ENCODE results near the gene DENR. TPM values are rescaled to one million over a fixed set of nuclear protein-coding genes. Genes with fewer than 3 reads are reported as not detected.
"Not testable (repeated sequence)": the region's sequence is repeated elsewhere in the genome, so short reads cannot be mapped to it uniquely, and the experiment has no call there.

Gene DENR, protein sequence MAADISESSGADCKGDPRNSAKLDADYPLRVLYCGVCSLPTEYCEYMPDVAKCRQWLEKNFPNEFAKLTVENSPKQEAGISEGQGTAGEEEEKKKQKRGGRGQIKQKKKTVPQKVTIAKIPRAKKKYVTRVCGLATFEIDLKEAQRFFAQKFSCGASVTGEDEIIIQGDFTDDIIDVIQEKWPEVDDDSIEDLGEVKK
- polyA plus RNA-seq (ENCODE audit: insufficient read depth in 1 of 5, insufficient read length in 5 of 5, low replicate concordance in 1 of 5), result 10 to 100 TPM; 76.3 to 92.5 (median 89.4) TPM
- long read RNA-seq, donor 1, transcript DENR-203 (2 exons, 699 nt), result major isoform, 5 of 81 reads
- long read RNA-seq, donor 1, partial matches to known transcripts, result 56 of 81 reads
- long read RNA-seq, donor 1, other reads (novel, unspliced or antisense), result 20 of 81 reads
- long read RNA-seq, donor 2, partial matches to known transcripts, result 19 of 28 reads
- long read RNA-seq, donor 2, other reads (novel, unspliced or antisense), result 7 of 28 reads
- long read RNA-seq, donor 3, partial matches to known transcripts, result 15 of 26 reads
- long read RNA-seq, donor 3, other reads (novel, unspliced or antisense), result 10 of 26 reads
- long read RNA-seq, donor 4, partial matches to known transcripts, result 10 of 23 reads
- long read RNA-seq, donor 4, other reads (novel, unspliced or antisense), result 11 of 23 reads
- long read RNA-seq, donor 5, partial matches to known transcripts, result 46 of 64 reads
- long read RNA-seq, donor 5, other reads (novel, unspliced or antisense), result 17 of 64 reads
- long read RNA-seq, donor 6, partial matches to known transcripts, result 21 of 43 reads
- long read RNA-seq, donor 6, other reads (novel, unspliced or antisense), result 19 of 43 reads
- long read RNA-seq, donor 7, partial matches to known transcripts, result 72 of 75 reads
- long read RNA-seq, donor 7, other reads (novel, unspliced or antisense), result 0 of 75 reads
- long read RNA-seq, donor 8, partial matches to known transcripts, result 11 of 23 reads
- long read RNA-seq, donor 8, other reads (novel, unspliced or antisense), result 11 of 23 reads

DNA sequence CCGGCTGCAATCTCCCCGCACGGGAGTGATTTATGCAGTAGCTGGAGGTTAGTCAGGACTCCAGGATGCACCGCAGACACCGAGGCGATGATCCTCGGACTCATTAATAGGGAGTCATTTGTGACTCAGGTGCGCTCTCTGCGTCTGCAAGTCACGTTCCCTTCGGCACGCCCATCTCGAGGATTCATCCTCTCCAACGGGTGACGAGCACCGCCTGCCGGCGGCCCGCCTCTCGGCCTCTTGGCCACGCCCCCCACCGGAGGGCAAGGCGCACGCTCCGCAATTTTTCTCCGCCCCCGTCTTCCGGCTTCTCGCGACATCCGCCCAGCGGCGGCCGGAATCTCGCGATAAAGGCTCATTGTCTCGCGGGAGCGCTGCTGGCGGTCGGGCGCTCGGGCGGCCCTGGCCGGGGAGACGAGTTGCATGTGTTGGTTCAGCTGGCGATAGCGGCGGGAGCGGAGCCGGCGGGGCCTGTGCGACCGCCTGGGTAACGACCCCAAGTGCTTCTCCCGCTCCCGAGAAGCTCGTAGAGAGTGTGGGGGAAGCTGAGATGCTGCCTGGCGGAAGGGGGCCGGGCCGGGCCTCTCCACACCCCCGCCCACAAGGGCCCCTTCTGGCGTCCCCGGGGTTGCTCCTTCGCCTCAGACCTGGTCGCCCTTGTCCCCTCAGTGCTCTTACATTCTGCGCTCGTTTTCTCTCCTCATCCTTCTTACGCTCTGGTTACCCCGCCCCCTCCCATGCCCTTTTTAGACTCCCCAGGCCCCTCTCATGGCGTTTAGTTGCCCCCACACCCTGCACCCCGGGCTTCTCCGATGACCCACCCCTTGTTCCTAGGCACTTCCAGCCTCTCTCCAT lies at the start of gene DENR:
TSS of gene DENR (plus strand) at position 361 of the 855 bp plus-strand sequence. CDS start 878 bp downstream, outside the sequence.
- DNase-seq, result peak; percentile 97 to 98

DNA sequence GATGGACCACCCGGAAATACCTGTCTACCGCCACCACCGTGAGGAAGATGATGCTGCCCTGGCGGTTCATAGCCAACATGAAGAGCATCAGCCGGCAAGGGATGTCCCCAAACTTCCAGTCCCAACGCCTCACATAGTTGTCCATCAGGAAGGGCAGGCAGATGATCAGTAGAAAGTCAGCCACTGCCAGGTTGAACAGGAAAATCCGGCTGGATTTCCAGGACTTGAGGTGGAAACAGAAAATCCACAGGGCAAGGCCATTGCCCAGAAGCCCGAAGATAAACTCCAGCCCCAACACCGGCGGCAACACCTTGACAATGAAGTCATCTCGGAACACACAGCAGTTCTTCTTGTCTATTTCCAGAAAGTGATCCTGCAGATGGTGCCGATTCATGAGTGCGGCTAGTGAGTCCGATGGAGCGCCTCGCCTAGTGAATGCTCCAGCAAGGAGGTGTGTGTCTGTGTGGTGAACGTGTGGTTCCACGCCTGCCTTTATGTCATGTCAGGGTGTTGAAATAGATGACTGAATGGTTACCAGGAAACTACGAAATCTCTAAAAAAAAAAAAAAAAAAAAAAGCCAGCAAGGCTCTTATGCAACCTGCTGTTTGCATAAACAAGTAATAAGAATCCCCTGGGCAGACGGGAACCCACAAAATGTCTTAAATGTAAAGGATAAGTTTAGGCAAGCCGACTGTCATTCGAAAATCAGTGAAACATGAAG lies 49.6 kb upstream of the DENR start, which contains the start of gene HCAR2:
TSS of gene HCAR2 (minus strand) at position 468 of the 722 bp plus-strand sequence. CDS start at position 394, 74 bp downstream.
- DNase-seq, result not testable (repeated sequence)

DNA sequence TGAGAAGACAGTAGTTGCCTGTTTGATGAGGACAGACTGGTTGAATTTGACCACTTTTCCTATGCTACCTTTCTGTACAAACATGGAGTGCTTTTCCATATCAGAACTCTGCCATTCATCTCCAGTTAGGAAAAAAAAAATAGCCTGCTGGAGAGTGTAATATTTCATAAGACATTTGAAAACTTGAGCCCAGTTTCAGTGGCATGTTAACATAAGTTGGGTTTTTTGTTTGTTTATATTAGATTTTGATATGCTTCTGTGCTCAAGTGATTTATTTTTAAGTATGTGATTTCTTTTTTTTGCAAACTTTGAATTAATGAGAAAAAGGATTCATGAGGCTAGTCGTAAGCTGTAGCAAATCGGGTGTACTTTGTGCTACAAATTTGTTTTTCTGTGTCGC lies 48.8 kb upstream of the DENR start:
- DNase-seq, result not testable (repeated sequence)

DNA sequence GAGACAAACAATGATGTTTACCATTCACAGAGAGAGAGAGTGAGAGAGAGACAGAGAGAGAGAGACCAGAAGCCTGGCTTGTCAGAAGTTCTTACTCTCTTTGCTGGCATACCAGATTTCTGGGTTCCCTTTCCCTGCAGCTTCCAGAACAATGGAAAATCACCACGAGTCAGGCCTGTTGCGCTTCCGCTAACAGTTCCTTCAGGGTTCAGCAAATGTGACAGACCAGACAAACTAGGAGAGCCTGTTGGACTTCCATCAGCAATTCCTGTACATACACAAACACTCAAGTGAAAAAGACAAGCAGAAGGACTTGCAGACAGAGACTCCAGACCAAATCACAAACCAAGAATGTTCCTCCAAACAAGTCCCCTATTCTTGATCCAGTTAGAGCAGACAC lies 43.3 kb upstream of the DENR start:
- not testable (repeated sequence) for DNase-seq

DNA sequence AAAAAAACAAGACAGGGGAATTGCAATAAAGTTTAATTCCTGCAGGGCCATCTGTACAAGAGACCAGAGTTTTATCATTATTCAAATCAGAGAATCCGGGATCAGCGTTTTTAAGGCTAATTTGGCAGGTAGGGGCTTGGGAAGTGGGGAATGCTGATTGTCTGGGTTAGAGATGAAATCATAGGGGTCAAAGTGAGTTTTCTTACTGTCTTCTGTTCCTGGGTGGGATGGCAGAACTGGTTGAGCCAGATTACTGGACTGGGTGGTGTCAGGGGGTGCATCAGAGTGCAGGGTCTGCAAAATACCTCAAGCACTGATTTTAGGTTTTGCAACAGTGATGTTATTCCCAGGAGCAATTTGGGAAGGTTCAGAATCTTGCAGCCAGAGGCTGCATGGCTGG lies 42.3 kb upstream of the DENR start:
- DNase-seq, result not testable (repeated sequence)

DNA sequence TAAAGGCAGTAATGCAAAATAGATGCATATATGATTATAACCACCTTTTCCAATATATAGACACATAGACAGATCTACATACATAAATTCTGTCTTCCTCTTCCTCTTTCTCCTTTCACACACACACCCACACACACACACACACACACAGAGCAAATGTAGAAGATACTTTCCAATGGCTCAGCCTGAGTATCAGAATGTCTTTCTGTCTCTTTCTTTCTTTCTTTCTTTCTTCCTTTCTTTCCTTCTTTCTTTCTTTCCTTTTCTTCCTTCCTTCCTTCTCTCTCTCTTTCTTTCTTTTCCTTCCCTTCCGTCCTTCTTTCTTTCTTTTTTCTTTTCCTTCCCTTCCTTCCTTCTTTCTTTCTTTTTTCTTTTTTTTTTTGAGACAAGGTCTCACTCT lies 41.4 kb upstream of the DENR start:
- not testable (repeated sequence) for DNase-seq

DNA sequence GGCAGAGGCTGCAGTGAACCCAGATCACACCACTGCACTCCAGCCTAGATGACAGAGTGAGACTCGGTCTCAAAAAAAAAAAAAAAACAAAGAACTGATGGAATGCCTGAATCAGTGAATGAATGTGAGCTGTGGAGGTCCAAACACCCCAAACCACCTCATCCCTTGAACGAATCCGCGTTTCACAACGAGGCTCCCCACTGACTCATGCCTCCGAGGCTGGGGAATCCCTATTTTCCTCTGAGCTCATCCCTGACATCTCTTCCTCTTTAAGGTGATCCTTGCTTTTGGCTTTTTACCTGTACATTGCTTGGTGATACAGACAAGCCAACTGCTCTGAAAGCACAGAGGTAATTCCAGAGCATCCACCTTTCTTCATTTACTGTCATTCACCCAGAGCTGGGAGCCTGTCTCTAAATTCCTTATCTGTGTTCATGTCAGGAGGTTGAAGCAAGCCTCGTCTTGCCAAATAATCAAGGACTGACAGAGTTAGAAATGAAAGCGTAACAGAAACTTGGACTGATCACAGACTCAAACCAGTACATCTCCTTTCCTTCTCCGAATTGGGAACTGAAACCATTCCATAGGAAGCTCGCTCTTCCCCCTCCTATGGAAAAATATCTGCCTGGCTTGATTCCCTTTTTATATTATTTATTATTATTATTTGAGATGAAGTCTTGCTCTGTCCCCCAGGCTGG lies 39.0 kb upstream of the DENR start:
- not testable (repeated sequence) for DNase-seq

DNA sequence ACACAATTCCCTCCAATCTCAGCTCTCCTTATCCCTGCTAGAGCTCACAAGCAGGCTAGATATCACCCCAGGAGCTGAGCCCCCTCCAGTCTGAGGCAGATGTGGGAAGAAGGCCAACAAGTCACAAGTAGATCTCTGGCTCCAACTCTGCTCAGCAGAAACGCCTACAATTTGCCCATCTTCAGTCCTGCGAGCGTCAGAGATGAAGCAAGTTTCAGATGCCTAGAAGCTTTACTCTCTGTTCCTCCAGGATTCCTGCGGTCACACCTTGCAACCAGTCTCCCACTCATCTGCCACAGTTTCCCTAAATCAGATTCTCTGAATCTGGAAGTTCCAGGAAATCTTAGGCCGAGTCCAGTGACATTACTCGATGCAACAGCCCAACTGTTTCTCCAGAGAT lies 37.4 kb upstream of the DENR start:
- not testable (repeated sequence) for DNase-seq

DNA sequence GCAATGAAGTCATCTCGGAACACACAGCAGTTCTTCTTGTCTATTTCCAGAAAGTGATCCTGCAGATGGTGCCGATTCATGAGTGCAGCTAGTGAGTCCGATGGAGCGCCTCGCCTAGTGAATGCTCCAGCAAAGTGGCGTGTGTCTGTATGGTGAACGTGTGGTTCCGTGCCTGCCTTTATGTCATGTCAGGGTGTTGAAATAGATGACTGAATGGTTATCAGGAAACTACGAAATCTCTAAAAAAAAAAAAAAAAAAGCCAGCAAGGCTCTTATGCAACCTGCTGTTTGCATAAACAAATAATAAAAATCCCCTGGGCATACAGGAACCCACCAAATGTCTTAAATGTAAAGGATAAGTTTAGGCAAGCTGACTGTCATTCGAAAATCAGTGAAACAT lies 36.0 kb upstream of the DENR start, which contains the start of gene HCAR3:
TSS of gene HCAR3 (minus strand) at position 154 of the 400 bp plus-strand sequence. CDS start at position 80, 74 bp downstream.
- not testable (repeated sequence) for DNase-seq

DNA sequence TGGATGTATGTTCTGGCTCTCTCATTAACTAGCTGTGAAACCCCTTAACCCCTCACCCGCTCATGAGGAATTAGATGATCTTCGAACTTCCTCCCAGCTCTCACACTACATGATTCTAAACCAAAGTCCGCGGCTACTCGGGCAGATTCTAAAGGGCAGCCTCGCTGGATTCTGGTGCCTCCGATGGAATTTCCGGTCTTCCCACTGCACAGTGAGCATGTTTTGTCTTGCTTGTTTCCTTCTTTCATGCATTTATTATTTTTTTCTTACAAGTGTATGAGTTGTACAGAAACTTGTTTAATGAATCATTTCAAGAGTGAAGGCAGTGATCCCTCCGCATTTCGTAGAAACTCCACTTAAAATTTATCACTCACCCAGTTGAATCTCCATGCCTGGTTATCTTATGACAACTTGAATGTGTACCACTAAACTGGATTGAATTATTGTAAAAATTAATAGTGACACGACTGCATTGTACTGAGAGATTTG lies 31.5 kb upstream of the DENR start:
- DNase-seq, result no peak

DNA sequence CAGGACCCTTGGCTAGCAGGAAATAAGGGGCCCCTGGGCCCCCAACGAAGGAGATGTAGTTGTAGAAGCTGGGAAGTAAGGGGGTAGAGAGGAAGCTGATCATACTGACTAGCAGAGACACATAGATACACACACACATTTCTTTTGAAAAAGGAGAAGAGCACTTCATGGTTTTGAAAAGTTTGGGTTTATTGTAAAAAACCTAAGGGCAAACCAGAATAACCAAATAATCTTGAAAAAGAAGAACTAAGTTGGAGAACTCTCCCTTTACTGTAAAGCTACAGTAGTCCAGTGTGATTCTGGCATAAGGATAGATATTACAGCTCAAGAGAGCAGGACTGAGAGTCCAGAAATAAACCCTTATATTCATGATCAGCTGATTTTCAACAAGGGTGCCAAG lies 30.2 kb upstream of the DENR start:
- DNase-seq, result no peak

DNA sequence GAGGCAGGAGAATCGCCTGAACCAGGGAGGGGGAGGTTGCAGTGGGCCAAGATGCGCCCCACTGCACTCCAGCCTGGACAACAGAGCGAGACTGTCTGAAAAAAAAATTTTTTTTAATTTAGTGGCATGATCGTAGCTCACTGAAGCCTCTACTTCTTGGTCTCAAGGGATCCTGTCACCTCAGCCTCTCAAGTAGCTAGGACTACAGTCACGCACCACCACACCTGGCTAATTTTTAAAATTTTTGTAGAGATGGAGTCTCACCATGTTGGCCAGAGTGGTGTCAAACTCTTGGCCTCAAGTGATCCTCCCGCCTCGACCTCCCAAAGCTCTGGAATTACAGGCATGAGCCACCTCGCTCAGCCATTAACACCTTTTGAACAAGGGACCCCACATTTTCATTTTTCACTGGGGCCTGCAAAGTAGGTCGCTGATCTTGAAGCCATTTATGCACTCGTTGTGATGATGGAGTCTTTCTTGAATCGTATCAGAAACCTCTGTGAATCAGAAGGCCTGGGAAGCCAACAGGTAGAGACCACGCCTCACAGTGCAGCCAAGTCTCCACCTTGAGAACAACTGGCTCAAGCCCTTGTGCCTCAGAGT lies 27.9 kb upstream of the DENR start:
- no peak for DNase-seq

DNA sequence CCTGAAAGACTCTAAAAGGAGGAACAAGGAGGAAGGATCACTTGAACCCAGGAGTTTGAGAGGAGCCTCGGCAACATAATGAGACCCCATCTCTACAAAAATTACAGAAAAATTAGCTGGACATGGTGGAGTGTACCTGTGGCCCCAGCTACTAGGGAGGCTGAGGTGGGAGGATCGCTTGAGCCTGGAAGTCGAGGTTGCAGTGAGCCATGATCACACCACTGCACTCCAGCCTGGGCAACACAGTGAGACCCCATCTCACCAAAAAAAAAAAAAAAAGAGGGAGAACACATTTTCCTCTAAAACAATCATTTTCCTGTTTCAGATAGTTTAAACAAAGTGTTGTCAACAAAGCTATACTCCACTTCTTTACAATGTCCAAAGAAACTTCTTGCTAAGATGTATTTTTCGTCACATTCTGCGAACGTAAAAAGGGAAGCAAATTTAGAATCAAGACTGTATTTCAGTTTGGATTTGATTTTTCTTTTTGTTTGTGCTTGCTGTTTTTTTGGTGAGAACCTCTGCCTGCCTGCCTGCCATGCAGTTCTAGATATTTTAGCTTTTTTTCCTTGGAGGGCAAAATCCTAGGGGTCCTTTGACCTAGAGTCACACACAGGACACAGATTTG lies 27.1 kb upstream of the DENR start:
- no peak for DNase-seq

DNA sequence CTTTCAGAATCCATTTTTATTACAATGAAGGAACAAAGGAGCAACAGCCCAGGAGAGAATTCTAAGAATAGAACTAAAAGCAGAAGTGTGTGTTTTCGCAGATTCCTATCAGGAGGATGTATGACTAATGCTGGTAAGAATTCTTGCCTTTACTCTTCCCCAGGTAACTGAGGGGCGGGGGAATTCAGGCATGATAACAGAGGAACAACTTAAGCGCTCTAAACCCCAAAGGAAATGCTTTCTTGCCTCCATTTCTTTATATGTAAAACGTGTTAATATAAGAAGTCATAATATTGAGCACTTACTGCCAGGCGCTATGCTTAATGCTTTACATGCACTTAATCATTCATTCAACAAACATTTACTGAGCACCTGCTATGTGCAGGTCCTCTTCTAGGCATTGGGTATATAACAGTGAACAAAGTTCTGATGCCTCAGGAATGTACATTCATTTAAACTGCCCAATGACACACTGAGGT lies 26.5 kb upstream of the DENR start:
- no peak for DNase-seq

DNA sequence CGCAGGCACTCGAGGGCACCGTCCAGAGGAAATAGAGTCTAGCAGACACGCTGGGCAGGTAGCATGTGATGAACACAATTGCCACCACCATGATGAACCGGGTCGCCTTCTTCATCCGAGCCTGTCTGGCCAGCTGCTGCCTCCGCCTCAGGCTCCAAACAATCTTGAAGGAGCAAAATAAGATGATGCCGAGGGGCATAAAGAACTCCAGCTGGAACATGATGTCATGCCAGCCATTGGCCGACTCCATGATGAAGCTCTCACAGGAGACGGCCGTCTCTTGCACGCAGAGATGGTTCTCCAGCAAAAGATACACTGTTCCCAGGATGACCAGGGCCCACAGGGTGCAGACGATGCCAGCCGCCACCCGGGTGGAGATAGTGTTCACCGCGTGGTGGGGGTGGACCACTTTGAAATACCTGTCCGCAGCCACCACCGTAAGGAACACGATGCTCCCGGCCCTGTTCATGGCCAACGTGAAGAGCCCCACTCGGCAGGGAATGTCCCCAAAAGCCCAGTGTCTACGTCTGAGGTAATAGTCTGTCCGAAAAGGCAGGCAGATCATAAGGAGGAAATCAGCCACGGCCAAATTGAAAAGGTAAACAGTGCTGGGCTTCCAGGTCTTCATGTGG lies 22.9 kb upstream of the DENR start:
- no peak for DNase-seq

DNA sequence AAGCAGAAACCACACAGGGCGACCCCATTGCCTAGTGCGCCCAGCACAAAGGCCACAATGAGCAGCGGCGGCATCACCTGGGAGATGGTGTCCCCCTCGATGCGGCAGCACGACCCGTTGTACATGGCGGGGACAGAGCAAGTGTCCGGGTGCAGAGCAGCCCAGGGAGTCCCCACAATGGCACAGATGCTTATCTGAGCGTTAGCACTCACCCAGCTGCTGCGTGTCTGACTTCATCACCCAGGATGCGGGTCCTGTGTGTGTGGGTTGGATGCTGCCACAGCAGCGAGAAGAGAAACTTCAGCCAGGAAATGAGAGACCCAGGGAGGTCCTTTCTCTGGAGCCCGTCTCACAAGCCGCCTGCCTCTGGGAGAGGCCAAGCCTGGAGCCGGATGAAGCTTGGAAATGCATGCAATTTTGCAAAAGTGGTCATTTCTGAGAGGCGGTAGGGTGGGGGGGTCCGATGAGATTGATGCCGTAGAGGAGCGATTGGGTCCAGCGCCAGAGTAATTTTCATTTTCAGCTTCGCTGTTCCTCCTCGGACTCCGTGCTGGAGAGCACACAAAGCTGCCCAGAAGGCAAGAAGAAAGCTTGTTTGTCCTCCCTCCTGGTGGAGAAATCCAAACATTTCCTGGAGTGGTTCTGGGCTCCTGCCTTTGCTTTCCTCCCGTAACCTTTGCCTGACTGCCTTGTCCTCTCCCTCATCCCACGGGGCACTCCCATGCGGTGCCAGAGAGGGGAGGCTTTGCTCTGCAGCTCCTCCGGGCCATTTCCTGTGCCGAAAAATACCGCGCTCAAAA lies 22.2 kb upstream of the DENR start, which contains the start of gene HCAR1:
TSS of gene HCAR1 (minus strand) at position 630 of the 800 bp plus-strand sequence. CDS start at position 125, 505 bp downstream.
- DNase-seq, result no peak

DNA sequence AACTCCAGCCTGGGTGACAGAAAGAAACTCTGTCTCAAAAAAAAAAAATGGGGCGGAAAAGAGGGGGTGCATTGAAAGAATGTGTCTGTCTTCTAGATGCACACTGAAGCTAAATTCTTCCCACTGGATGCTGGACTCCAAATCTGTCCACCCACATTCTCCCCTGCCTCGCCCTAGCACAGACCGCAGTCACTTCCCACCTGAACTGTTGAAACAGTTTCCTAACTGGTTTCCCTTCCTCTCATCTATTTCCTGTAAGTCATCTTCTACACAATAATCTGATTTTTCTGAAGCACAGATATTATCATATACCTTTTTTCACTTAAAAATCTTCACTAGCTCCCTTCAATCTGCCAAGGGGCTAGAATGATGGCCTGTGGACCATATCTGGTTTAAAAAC lies 20.5 kb upstream of the DENR start:
- DNase-seq, result no peak
